IgD-negative memory B cell (primary cell): Measurements from ENCODE around the gene ROBO2. TPM values are rescaled to one million over a fixed set of nuclear protein-coding genes. Genes with fewer than 3 reads are reported as not detected.

Experiments
- H3K27ac Mint-ChIP-seq, 3 donors: one replicate each; pipeline ENCODE4 v1.8.0; 2020 to 2022; ENCODE audit warnings: mild to moderate bottlenecking in 3 of 3, mixed read lengths in 3 of 3, moderate library complexity in 1 of 3
- H3K27me3 Mint-ChIP-seq: one replicate; pipeline ENCODE4 v1.8.0; 2021; ENCODE audit warnings: mixed read lengths
- H3K36me3 Mint-ChIP-seq: one replicate; pipeline ENCODE4 v1.8.0; 2020; ENCODE audit warnings: mild to moderate bottlenecking, mixed read lengths
- H3K4me1 Mint-ChIP-seq, 3 donors: one replicate each; pipeline ENCODE4 v1.8.0; 2020 to 2022; ENCODE audit warnings: mixed read lengths in 3 of 3, mild to moderate bottlenecking in 1 of 3
- H3K4me3 Mint-ChIP-seq, 4 donors: one replicate each; pipeline ENCODE4 v1.8.0; 2020 to 2022; ENCODE audit warnings: mild to moderate bottlenecking in 4 of 4, mixed read lengths in 4 of 4, moderate library complexity in 3 of 4
- H3K9me3 Mint-ChIP-seq, 3 donors: one replicate each; pipeline ENCODE4 v1.8.0; 2020 to 2021; ENCODE audit warnings: mixed read lengths in 3 of 3, mild to moderate bottlenecking in 1 of 3
- polyA plus RNA-seq: library from polyadenylated mRNA; unstranded; fragments of 300-500 nt; fragmentation: Illumina TruSeq; gene quantifications from one replicate; pipeline ENCODE4 v1.2.3, GENCODE V29; 2021

Gene ROBO2
- polyA plus RNA-seq, 1 donor from 2014 or later: not detected

DNA sequence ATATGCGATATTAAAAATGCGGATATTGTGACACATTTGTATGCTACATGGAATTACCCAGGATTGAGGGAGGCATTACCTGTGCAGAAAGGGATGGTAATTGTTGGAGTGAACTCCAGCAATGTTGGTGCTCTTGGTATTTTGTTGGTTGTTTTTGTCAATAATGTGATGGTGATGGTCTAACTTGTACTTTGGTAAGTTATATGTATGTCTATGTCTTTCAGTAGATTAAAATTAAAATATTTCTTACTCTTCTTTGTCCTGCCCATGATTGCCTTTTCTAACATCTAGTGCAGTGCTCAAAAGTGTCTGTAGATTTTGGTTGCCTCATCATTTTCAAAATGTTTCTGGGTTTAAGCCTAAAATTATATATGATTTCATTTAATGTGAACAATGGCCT lies 192.7 kb downstream of the ROBO2 start:
- Mint-ChIP-seq H3K36me3 (no peaks in the 10 kb centered on the region), H3K4me3 (no peak overlapping the region), H3K27ac (no peak overlapping the region), H3K27me3 (no peaks in the 10 kb centered on the region), H3K4me1 (no peaks in the 10 kb centered on the region), H3K9me3 (peaks cover 3 to 7% (median 3%) of the 10 kb centered on the region in 3 donors)

DNA sequence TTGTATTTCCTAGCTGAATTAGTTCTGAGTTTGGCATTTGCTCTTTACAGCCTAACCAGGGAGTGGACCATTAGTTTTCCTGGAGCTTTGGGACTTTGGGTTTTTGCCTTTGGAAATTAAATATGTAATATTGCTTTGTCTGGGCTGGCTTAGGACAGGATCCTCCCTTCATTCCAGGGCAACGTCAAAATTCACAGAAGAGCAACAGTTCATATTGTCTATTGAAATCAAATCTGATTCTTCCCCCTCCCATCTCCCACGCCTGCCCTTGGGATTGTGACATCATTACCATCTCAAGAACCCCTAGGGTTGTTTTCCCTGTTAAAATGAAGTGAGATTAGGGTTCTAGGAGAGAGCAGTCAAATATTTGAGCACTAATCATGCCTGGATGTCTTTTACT lies 194.1 kb downstream of the ROBO2 start:
- Mint-ChIP-seq H3K27me3 (no peaks in the 10 kb centered on the region), H3K36me3 (no peaks in the 10 kb centered on the region)

DNA sequence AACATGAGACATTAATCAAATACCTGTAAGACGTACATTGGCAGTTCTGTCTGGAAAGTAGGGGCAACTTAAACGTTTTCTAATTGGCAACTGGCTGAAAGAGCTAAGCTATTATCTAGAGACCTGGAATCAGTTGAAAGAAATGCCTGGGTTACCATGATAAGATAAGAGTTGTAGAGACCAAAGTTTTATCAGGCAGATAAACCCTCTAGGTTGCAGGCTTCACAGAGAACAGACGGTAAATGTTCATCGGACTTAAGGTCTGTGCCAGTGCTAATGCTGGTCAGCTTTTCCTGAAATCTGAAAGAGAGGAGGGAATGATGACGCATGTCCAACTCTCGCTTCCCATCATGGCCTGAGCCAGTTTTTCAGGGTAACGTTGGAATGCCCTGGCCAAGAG lies 196.2 kb downstream of the ROBO2 start:
- H3K9me3 Mint-ChIP-seq: peaks cover 3 to 11% (median 9%) of the 10 kb centered on the region in 3 donors
- H3K27ac Mint-ChIP-seq: no peak overlapping the region
- H3K4me3 Mint-ChIP-seq: no peak overlapping the region
- no peaks in the 10 kb centered on the region for H3K36me3 Mint-ChIP-seq
- H3K27me3 Mint-ChIP-seq: no peaks in the 10 kb centered on the region
- no peaks in the 10 kb centered on the region for H3K4me1 Mint-ChIP-seq

More for the DNA sequence above, 194.1 kb downstream of the ROBO2 start:
- H3K9me3 Mint-ChIP-seq: peaks cover 3 to 11% (median 9%) of the 10 kb centered on the region in 3 donors
- no peak overlapping the region for H3K4me3 Mint-ChIP-seq
- no peaks in the 10 kb centered on the region for H3K4me1 Mint-ChIP-seq
- no peak overlapping the region for H3K27ac Mint-ChIP-seq

DNA sequence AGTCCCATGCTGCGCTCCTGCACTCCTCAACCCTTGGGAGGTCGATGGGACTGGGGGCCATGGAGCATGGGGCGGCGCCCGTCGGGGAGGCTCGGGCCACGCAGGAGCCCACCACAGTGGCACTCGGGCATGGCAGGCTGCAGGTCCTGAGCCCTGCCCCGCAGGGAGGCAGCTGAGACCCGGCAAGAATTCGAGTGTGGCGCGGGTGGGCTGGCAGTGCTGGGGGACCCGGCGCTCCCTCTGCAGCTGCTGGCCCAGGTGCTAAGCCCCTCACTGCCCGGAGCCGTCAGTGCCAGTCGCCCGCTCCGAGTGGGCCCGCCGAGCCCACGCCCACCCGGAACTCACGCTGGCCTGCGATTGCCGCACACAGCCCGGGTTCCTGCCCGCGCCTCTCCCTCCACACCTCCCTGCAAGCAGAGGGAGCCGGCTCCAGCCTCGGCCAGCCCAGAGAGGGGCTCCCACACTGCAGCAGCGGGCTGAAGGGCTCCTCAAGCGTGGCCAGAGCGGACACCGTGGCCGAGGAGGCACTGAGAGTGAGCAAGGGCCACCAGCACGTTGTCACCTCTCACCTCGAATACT lies 200.3 kb downstream of the ROBO2 start:
- Mint-ChIP-seq H3K9me3 (peaks cover 0 to 11% (median 9%) of the 10 kb centered on the region in 3 donors), H3K27me3 (no peaks in the 10 kb centered on the region), H3K27ac (no peak overlapping the region), H3K4me3 (no peak overlapping the region), H3K36me3 (no peaks in the 10 kb centered on the region), H3K4me1 (no peaks in the 10 kb centered on the region)

DNA sequence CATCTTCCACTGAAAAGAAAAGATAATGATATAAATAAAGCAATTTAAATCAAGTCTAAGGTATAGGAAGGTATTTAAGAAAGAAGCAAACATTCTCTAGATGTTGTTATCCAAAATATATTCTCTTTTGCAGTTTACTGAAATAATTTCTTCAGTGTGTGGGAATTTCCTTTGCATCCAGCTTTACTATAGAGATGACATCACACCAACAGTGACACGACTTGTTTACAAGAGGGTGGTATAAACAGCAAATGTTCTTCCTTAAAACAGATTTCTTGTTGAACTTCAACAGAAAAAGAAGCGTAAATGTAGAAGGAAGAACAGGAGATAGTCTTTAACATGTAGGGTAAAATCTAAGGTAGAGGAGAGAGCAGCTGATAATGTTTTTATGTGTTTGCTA lies 202.5 kb downstream of the ROBO2 start:
- Mint-ChIP-seq H3K4me3 (no peak overlapping the region), H3K27me3 (no peaks in the 10 kb centered on the region), H3K36me3 (no peaks in the 10 kb centered on the region), H3K27ac (no peak overlapping the region), H3K9me3 (peaks cover 2 to 11% (median 7%) of the 10 kb centered on the region in 3 donors), H3K4me1 (no peaks in the 10 kb centered on the region)

DNA sequence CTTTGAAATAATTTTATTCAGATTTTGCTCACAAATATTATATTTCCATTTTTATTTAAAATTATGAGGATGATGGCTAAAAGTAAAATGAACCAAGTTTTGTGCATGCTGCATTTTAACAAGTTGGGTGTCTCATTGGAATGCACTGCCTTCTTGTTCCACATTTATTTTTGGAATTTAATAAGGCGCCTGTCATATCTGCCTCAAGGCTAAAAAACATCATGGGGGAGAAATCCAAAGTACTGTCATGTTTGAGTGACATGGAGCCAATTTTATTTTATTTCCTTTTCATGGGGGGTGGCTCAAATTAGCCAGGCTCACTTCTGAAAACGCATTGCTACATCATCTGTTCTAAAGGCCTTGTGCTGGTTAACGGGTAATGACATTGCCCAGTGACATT lies 205.1 kb downstream of the ROBO2 start:
- Mint-ChIP-seq H3K27ac (no peak overlapping the region), H3K27me3 (no peaks in the 10 kb centered on the region), H3K36me3 (no peaks in the 10 kb centered on the region), H3K4me1 (no peaks in the 10 kb centered on the region), H3K4me3 (no peak overlapping the region), H3K9me3 (peaks cover 2 to 6% (median 2%) of the 10 kb centered on the region in 3 donors)

DNA sequence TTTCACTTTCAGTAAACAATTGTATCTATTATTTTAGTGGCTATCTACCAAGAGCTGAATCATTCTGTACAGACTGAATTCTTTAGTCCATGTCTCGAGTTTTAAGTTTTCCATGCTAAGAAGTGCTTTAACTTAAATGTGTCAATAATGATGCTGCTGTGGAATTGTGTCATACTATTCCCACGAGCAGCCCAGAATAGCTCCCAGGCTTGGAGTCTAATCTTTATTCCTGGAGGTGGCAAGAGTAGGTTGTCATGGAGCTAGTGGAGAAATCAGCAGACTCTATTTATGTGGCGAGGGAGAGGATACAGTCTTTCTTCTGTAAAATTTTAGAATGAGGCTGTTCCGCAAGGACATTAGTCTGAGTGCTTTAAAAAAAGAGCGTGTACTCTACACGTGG lies 207.2 kb downstream of the ROBO2 start:
- H3K27me3 Mint-ChIP-seq: no peaks in the 10 kb centered on the region
- H3K36me3 Mint-ChIP-seq: no peaks in the 10 kb centered on the region
- H3K27ac Mint-ChIP-seq: no peak overlapping the region
- H3K9me3 Mint-ChIP-seq: peaks cover 3 to 13% (median 9%) of the 10 kb centered on the region in 3 donors
- no peak overlapping the region for H3K4me3 Mint-ChIP-seq
- no peaks in the 10 kb centered on the region for H3K4me1 Mint-ChIP-seq

DNA sequence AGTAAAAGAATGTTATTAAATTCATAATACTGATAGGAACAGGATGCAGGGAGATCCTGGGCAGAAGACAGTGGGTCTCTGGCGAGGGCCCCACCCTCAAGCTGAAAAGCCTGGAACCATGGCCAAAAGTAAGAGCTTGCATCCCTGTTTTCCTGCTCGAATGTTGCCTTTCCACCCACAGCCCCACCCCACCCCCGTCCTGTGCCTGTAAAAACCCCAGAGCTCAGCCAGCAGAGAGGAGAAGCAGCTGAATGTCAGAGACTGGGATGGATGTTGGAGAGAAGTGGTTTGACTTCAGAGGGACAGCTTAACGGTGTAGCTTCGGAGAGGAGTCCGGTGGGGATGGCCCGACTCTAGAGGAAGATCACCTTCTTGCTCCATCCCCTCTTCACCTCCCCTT lies 207.9 kb downstream of the ROBO2 start:
- Mint-ChIP-seq H3K27me3 (no peaks in the 10 kb centered on the region), H3K27ac (no peak overlapping the region), H3K36me3 (no peaks in the 10 kb centered on the region), H3K9me3 (peaks cover 3 to 9% (median 7%) of the 10 kb centered on the region in 3 donors), H3K4me1 (no peaks in the 10 kb centered on the region), H3K4me3 (no peak overlapping the region)

DNA sequence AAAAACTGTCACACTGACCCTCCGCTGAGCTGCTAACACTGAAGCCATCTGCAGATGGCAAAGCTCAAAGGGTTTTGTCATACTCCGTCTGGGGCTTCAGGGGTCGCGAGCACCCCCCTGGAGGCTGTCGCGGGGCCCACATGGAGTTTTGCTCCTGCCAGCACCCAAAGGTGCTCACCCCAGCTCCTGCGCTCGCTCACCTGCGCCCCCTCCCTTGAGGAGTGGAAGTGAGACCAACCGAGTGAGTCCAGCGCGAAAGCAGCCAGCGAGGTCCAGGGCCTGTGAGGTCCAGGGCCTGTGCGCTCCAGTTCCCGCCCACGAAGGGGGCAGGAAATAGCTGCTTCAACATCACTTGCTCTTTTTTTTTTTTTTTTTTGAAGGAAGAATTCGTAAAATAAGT lies 208.5 kb downstream of the ROBO2 start:
- Mint-ChIP-seq H3K27ac (no peak overlapping the region), H3K9me3 (peaks cover 3 to 9% (median 6%) of the 10 kb centered on the region in 3 donors), H3K36me3 (no peaks in the 10 kb centered on the region)

DNA sequence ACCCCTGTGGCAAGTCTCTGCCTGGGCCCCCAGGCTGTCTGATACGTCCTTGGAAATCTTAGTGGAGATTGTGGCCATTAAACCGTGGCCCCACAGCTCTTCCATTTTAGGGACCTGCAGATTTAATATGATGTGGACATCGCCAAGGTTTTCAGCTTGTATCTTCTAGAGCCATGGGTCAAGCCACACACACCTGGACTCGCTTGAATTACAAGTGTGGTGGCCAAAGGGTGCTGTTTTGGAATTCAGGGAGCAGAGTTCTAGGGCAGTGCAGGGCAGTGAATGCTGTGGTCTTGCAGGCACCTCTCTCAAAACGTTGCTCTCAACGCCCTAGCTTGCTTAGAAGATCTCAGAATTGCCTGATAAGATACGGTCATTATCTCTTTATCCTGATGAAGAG lies 211.2 kb downstream of the ROBO2 start:
- Mint-ChIP-seq H3K4me1 (no peaks in the 10 kb centered on the region), H3K4me3 (no peak overlapping the region), H3K27ac (no peak overlapping the region), H3K36me3 (no peaks in the 10 kb centered on the region), H3K9me3 (peaks cover 2 to 9% (median 6%) of the 10 kb centered on the region in 3 donors), H3K27me3 (no peaks in the 10 kb centered on the region)

More for the DNA sequence above, 208.5 kb downstream of the ROBO2 start:
- Mint-ChIP-seq H3K27me3 (no peaks in the 10 kb centered on the region), H3K4me1 (no peaks in the 10 kb centered on the region), H3K4me3 (no peak overlapping the region)

DNA sequence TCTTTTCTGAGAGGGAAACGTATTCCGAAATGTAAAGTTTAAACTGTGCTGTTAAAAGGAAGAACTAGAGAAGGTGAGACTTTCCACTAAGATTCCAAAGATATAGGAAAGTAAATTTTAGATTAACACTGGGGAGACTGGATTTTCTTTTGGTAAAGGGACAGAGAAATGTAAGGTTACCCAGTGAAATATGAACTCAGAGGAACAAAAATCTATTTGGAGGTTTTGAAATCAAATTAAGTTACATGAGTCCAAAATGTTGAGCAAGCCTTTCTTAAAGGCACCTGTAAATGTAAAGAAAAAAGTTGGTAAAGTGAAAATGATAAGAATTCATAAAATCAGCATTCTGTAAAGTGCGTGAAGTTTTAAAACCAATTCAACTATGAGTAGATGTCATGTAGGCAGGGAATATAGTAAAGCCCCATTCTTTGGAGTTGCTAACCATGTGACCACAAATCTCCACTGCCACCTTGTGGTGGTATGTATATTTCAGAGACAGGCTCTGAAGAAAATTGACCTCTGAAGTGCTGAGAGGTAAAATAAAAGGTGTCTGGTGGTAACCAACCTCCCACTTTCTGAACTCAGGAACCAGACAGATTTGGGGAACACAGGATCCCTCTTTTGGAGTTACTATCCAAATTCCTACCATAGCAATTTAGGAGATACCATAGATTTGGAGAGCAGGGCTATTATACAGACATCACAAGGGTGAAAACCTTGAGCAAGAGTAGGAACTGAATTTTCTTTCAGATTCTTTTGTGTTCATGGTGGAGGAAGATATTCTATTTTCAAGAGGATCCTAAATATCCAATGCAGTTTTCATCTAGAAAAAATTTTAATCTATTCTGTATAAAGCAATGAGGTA lies 215.3 kb downstream of the ROBO2 start:
- Mint-ChIP-seq H3K4me3 (no peak overlapping the region), H3K27ac (no peak overlapping the region), H3K36me3 (no peaks in the 10 kb centered on the region), H3K9me3 (peaks cover 1 to 11% (median 6%) of the 10 kb centered on the region in 3 donors), H3K4me1 (no peaks in the 10 kb centered on the region), H3K27me3 (no peaks in the 10 kb centered on the region)

DNA sequence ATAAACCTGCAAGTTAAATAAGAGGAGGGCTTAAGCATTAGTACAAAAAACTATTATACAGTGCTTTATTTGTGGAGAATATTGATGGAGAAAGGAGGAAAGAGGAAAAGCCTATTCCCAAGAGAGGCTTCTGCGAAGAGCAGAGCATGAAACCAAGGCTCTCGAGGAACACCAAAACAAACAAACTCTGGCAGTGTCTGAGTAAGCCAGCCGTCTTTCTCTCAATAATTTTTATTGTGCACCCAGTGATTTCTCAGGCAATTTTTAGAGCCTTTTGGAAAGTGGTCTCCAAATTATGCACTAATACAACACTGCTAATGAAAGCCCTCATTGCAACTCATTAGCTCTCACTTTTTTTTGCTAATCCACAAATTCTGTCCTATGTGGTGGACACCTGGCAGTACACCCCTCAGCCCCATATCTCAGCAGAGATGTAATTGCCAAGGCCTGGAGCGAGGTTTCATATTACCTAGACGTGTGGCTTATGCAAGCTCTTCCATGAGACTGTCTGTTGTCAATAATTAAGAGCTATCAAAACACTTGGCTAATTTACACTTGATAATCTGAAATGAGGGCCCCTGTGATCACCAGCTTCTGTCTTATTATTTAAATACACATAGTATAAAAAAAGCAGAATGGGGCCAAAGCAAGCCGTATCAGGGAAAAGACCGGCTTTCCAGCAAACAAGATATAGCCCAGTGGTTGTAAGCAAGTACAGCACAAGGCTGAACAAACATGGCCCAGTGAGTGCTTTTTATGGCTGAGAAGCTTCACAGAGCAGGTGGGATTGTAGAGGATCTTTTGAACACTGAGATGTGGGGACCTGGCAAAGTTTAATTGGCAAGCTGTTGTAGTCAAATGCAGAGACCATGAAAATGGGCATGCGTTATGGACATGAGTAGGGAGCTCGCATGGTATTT lies 216.9 kb downstream of the ROBO2 start:
- Mint-ChIP-seq H3K4me3 (no peak overlapping the region), H3K36me3 (no peaks in the 10 kb centered on the region), H3K9me3 (peaks cover 0 to 6% (median 0%) of the 10 kb centered on the region in 3 donors), H3K27ac (no peak overlapping the region), H3K4me1 (no peaks in the 10 kb centered on the region), H3K27me3 (no peaks in the 10 kb centered on the region)

DNA sequence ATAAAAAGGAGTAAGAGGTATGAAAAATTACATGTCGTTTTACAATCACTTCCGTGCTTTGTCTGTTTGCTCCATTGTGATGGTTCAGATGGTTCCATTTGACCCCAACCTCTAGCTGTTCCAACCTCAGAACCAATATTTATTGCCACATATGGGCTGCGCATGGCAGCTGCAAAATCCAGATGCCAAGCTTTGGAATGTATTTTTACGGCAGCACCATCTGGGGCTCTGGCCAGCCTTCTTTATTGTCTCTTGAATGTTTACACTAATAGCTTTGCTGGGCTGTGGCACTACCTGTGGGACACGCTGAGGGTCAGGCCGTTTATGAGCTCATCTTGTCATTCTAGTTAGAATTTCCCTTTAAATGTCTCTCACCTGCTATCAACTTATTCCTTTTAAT lies 219.8 kb downstream of the ROBO2 start:
- Mint-ChIP-seq H3K27me3 (no peaks in the 10 kb centered on the region), H3K36me3 (no peaks in the 10 kb centered on the region), H3K9me3 (peaks cover 0 to 11% (median 0%) of the 10 kb centered on the region in 3 donors), H3K4me3 (peak overlapping the region in 1 of 4 donors; percentile 66), H3K27ac (no peak overlapping the region), H3K4me1 (no peaks in the 10 kb centered on the region)

DNA sequence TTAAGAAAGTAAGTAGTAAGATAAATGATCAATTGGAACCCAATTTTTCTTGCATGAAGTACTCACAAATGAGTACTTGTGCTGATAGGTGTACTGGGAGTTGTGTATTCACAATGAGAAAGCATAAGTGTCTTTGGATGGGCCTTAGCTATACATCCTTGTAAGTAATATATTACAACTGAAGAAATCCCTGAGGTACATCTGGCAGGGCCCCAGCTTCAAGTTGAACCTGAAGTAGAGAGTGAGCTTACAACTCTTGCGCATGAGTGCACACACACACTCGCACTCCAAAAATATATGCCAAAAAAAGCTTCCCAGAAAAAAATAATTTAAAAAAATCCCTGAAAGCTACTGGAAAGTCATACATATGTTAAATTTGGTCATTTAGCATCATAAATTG lies 222.5 kb downstream of the ROBO2 start:
- no peaks in the 10 kb centered on the region for H3K27me3 Mint-ChIP-seq
- no peaks in the 10 kb centered on the region for H3K4me1 Mint-ChIP-seq
- peaks cover 0 to 17% (median 0%) of the 10 kb centered on the region in 3 donors for H3K9me3 Mint-ChIP-seq
- no peaks in the 10 kb centered on the region for H3K36me3 Mint-ChIP-seq
- H3K27ac Mint-ChIP-seq: no peak overlapping the region
- no peak overlapping the region for H3K4me3 Mint-ChIP-seq

DNA sequence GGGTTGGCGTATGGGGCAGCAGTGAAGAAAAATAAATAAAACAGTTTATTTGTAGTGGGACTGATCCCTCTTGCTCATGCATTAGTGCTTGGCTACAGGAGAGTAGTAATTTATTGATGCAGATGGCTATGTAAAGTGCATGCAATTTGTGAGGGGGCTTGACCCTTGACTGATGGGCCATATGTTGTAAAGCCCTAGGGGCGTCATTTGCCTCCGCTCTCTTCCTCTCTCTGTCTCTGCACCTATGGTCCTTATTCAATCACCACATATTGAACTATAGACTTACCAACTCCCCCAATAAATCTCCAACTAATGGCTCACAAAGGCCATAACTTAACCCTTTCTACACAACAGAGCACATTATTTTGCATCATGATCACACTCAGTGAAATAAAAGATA lies 227.7 kb downstream of the ROBO2 start:
- Mint-ChIP-seq H3K4me1 (no peaks in the 10 kb centered on the region), H3K27me3 (no peaks in the 10 kb centered on the region), H3K9me3 (peaks cover 0 to 26% (median 0%) of the 10 kb centered on the region in 3 donors), H3K36me3 (no peaks in the 10 kb centered on the region), H3K4me3 (no peak overlapping the region), H3K27ac (no peak overlapping the region)
